Esophagus muscularis mucosa (tissue), 4 donors: Measurements from ENCODE around the gene TEAD1. TPM values are rescaled to one million over a fixed set of nuclear protein-coding genes. Genes with fewer than 3 reads are reported as not detected.
A peak's percentile ranks its signal among the peaks of the same experiment; 100 is the strongest.

ENCODE experiments used
- DNase-seq: peaks from one replicate; pipeline ENCODE4 v3.0.0-alpha.2; 2017; ENCODE audit errors: extremely low spot score
- H3K27ac ChIP-seq, 4 donors: fragments of 200-600 bp; sonication (generic); replicated peaks in 1 of 4; 1 replicate in 3 of 4; 2 replicates in 1 of 4; pipeline ENCODE4 v1.5.1; 2016 to 2019; ENCODE audit warnings: mild to moderate bottlenecking in 1 of 4
- H3K27me3 ChIP-seq, 4 donors: fragments of 200-600 bp; sonication (generic); one replicate each; pipeline versions ENCODE4 v1.5.1 to v1.6.0; 2016 to 2019
- H3K36me3 ChIP-seq, 4 donors: fragments of 200-600 bp; sonication (generic); one replicate each; pipeline ENCODE4 v1.5.1; 2016 to 2019
- H3K4me1 ChIP-seq, 4 donors: fragments of 200-600 bp; sonication (generic); one replicate each; pipeline ENCODE4 v1.5.1; 2016 to 2019
- H3K4me3 ChIP-seq, 4 donors: fragments of 200-600 bp; sonication (generic); 1 replicate in 2 of 4; 2 replicates in 2 of 4; pipeline ENCODE4 v1.5.1; 2016 to 2019; ENCODE audit warnings: mild to moderate bottlenecking in 4 of 4, moderate library complexity in 1 of 4
- H3K9me3 ChIP-seq, 4 donors: fragments of 200-600 bp; sonication (generic); 1 replicate in 3 of 4; 2 replicates in 1 of 4; pipeline ENCODE4 v1.5.1; 2016 to 2019
- CTCF ChIP-seq, 3 experiments: fragments of 200-600 bp in 2 of 3; fragments of 450-650 bp in 1 of 3; sonication (generic) in 2 of 3; IDR thresholded peaks; one replicate each; pipeline ENCODE4 v1.5.1; 2017 to 2019; ENCODE audit warnings: antibody characterized with exemption in 3 of 3, mild to moderate bottlenecking in 2 of 3, moderate library complexity in 1 of 3
- EP300 ChIP-seq: sonication (generic); formaldehyde crosslinking; IDR thresholded peaks from one replicate; pipeline ENCODE4 v1.6.1; 2017; ENCODE audit warnings: antibody characterized with exemption
- POLR2A ChIP-seq: fragments of 450-650 bp; IDR thresholded peaks from one replicate; pipeline ENCODE4 v1.6.1; 2017; ENCODE audit warnings: antibody characterized with exemption, moderate library complexity, mild to moderate bottlenecking, low read depth
- POLR2AphosphoS5 ChIP-seq, 2 donors: sonication (generic); formaldehyde crosslinking; IDR thresholded peaks; one replicate each; pipeline ENCODE4 v1.6.1; 2017; ENCODE audit warnings: antibody characterized with exemption in 2 of 2
- WGBS: methylation state at CpG from one replicate; pipeline ENCODE4 v1.1.5; 2018; 5-methylcytosine and 5-hydroxymethylcytosine counted together
- intact Hi-C: fragments of 100-400 bp; cut with DNase I; formaldehyde crosslinking; loops from one replicate; pipeline ENCODE4 v1.15.1; 2023
- total RNA-seq, 4 donors: library from RNA; depleted of rRNA; stranded (reverse); fragments of >200 nt; gene quantifications; one replicate each; pipeline versions ENCODE4 v1.1.0 to v1.2.1, GENCODE V29; 2016

The TEAD1 gene
- total RNA-seq, 4 donors from 2014 or later, result 147 to 307 (median 232) TPM

GRCh38 chr11:12689029-12689755 is 15.0 kb downstream of the TEAD1 start:
- no peak for DNase-seq
- Histone ChIP-seq H3K36me3 (no peaks in the 10 kb centered on the region), H3K27ac (no peak overlapping the region), H3K27me3 (no peaks in the 10 kb centered on the region), H3K4me3 (no peak overlapping the region), H3K9me3 (no peaks in the 10 kb centered on the region), H3K4me1 (peaks cover 55 to 99% (median 78%) of the 10 kb centered on the region in 4 donors)
- 70% methylated on average over 3 of the region's 3 CpGs for WGBS
- TF ChIP-seq EP300 (no peak), POLR2A (no peak), POLR2AphosphoS5 (IDR thresholded peaks at IDR 0.05) (no peak), CTCF (IDR thresholded peaks at IDR 0.05) (no peak)
- intact Hi-C loops, result no loop called here

- H3K27me3 ChIP-seq, result no peaks in the 10 kb centered on the region
- no peak overlapping the region for H3K27ac ChIP-seq
- H3K4me3 ChIP-seq, result no peak overlapping the region
- H3K36me3 ChIP-seq, result no peaks in the 10 kb centered on the region
- H3K9me3 ChIP-seq, result no peaks in the 10 kb centered on the region
- TF ChIP-seq CTCF (IDR thresholded peaks at IDR 0.05) (no peak), POLR2AphosphoS5 (IDR thresholded peaks at IDR 0.05) (no peak), EP300 (no peak), POLR2A (no peak)
- WGBS, result 95% methylated on average over 8 of the region's 8 CpGs
- intact Hi-C loops, result no loop called here
- peaks cover 69 to 99% (median 82%) of the 10 kb centered on the region in 4 donors for H3K4me1 ChIP-seq
- DNase-seq, result no peak
Observed at GRCh38 chr11:12690663-12691062, 16.4 kb downstream of the TEAD1 start.

- H3K27me3 ChIP-seq, result no peaks in the 10 kb centered on the region
- H3K36me3 ChIP-seq, result no peaks in the 10 kb centered on the region
- no peak for DNase-seq
- H3K4me3 ChIP-seq, result no peak overlapping the region
- TF ChIP-seq POLR2AphosphoS5 (IDR thresholded peaks at IDR 0.05) (no peak), POLR2A (no peak)
- no peaks in the 10 kb centered on the region for H3K9me3 ChIP-seq
- H3K27ac ChIP-seq, result peak overlapping the region in 2 of 4 donors; percentile 34 to 84
- peaks cover 69 to 97% (median 86%) of the 10 kb centered on the region in 4 donors for H3K4me1 ChIP-seq
- WGBS, result 83% methylated on average over 4 of the region's 4 CpGs
- intact Hi-C loops, result no loop called here
Observed at GRCh38 chr11:12691473-12691872, 17.3 kb downstream of the TEAD1 start.

GRCh38 chr11:12692229-12693075 is 18.2 kb downstream of the TEAD1 start:
- no peaks in the 10 kb centered on the region for H3K27me3 ChIP-seq
- H3K9me3 ChIP-seq, result no peaks in the 10 kb centered on the region
- H3K36me3 ChIP-seq, result no peaks in the 10 kb centered on the region
- peaks cover 70 to 91% (median 81%) of the 10 kb centered on the region in 4 donors for H3K4me1 ChIP-seq
- H3K27ac ChIP-seq, result peak overlapping the region; percentile 80 to 90 (median 85)
- DNase-seq, result no peak
- intact Hi-C loops, result no loop called here
- peak overlapping the region in 3 of 4 donors; percentile 3 to 39 (median 38) for H3K4me3 ChIP-seq
- TF ChIP-seq POLR2AphosphoS5 (IDR thresholded peaks at IDR 0.05), result peak in 1 of 2 donors; percentile 63
- TF ChIP-seq POLR2A, result no peak
- 47% methylated on average over 11 of the region's 14 CpGs for WGBS

GRCh38 chr11:12693094-12693478 is 18.9 kb downstream of the TEAD1 start:
- intact Hi-C loops, result no loop called here
- WGBS, result 38% methylated on average over 5 of the region's 5 CpGs
- no peaks in the 10 kb centered on the region for H3K36me3 ChIP-seq
- H3K27me3 ChIP-seq, result no peaks in the 10 kb centered on the region
- TF ChIP-seq POLR2AphosphoS5 (IDR thresholded peaks at IDR 0.05) (no peak), POLR2A (no peak), CTCF (IDR thresholded peaks at IDR 0.05) (no peak), EP300 (no peak)
- H3K9me3 ChIP-seq, result no peaks in the 10 kb centered on the region
- peaks cover 66 to 86% (median 75%) of the 10 kb centered on the region in 4 donors for H3K4me1 ChIP-seq
- peak overlapping the region; percentile 80 to 90 (median 85) for H3K27ac ChIP-seq
- peak overlapping the region; percentile 32 to 39 (median 38) for H3K4me3 ChIP-seq
- DNase-seq, result no peak
